ENCODE data around the gene EHMT2.
"Not testable (repeated sequence)": the region's sequence is repeated elsewhere in the genome, so short reads cannot be mapped to it uniquely, and the experiment has no call there.

Gene EHMT2

DNA sequence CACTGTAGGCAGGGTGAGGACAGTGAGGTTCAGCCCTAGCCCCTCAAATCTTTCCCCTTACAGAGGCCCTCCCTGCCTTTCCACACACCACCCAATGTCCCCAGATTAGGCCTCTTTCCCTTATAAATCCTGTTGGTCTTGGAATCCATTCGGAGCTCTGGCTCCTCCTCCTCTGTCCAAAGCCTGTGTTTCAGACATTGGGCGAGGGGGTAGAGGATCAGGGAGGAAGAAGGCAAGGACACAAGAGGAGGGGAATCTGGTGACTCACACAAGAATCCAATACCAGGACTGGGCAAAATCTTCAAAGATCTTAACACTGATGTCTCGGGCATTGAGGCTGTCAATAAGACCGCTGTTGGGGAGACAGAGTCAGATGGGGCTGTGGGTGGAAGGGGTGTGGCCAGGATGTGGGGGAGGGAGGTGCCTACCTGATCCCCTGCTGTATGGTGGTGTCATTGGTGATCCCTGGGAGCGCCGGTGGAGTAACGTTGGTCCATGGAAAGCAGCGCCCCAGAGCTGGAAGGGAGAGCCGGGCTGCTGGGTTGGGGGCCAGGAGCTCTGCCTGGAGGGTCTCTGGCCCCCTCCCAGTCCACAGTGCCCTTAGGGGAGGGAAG lies 26.3 kb downstream of the EHMT2 start:
- H3K4me1 ChIP-seq (ENCODE audit: control insufficient read depth, insufficient read depth, low read depth, low read length): peaks cover 17% of the 10 kb centered on the region
- no peak overlapping the region for H2BK120ac ChIP-seq (ENCODE audit: low read depth, low read length)
- WGBS: 59% methylated on average over 8 of the region's 9 CpGs
- H3K4me3 ChIP-seq (ENCODE audit: insufficient read depth in 1 of 2, low read depth in 1 of 2, low read length in 2 of 2): no peak overlapping the region
- no peak overlapping the region for H3K9ac ChIP-seq (ENCODE audit: low read length)
- H3K36me3 ChIP-seq (ENCODE audit: control insufficient read depth in 1 of 2, insufficient read depth in 2 of 2, low read depth in 1 of 2, low read length in 2 of 2): no peaks in the 10 kb centered on the region
- no peaks in the 10 kb centered on the region for H3K79me1 ChIP-seq (replicated peaks; ENCODE audit: low read length, poor library complexity, severe bottlenecking)
- H3K4ac ChIP-seq (ENCODE audit: low read depth in 1 of 2, low read length in 2 of 2): no peak overlapping the region
- no peaks in the 10 kb centered on the region for H3K9me3 ChIP-seq (ENCODE audit: control insufficient read depth, low read length)
- H2BK5ac ChIP-seq (ENCODE audit: low read depth, low read length, poor library complexity, severe bottlenecking): no peak overlapping the region
- peaks cover 0 to 23% of the 10 kb centered on the region in 2 experiments for H3K27me3 ChIP-seq (ENCODE audit: control insufficient read depth in 1 of 2, insufficient read depth in 1 of 2, low read length in 2 of 2)
- DNase-seq: no peak
- H3K27ac ChIP-seq (ENCODE audit: low read length, poor library complexity, severe bottlenecking): no peak overlapping the region
- peak overlapping the region; percentile 35 for H4K91ac ChIP-seq (ENCODE audit: low read length)
- H3K14ac ChIP-seq (ENCODE audit: low read length in 2 of 2): peak overlapping the region in 1 of 2 experiments; percentile 67
- H3K4me2 ChIP-seq (ENCODE audit: low read length, poor library complexity, severe bottlenecking): no peak overlapping the region
- H2AFZ ChIP-seq (ENCODE audit: low read depth, low read length): peak overlapping the region; percentile 66
- H3K23ac ChIP-seq (ENCODE audit: low read length in 2 of 2): no peak overlapping the region
- peak overlapping the region; percentile 56 for H2BK15ac ChIP-seq (ENCODE audit: low read depth, poor library complexity, severe bottlenecking)
- peak overlapping the region in 1 of 2 experiments; percentile 25 for H2BK12ac ChIP-seq (ENCODE audit: low read length in 2 of 2)
- H4K8ac ChIP-seq (ENCODE audit: low read length): peak overlapping the region; percentile 38
- H3K18ac ChIP-seq (ENCODE audit: low read depth in 1 of 2, low read length in 2 of 2): peak overlapping the region in 1 of 2 experiments; percentile 46
- H2AK5ac ChIP-seq (ENCODE audit: low read length, severe bottlenecking): no peak overlapping the region

- Histone ChIP-seq H3K23ac (ENCODE audit: low read length in 2 of 2) (no peak overlapping the region), H4K91ac (ENCODE audit: low read length) (peak overlapping the region; percentile 57), H2AFZ (ENCODE audit: low read depth, low read length) (peak overlapping the region; percentile 66), H2BK15ac (ENCODE audit: low read depth, poor library complexity, severe bottlenecking) (peak overlapping the region; percentile 38), H3K4me2 (ENCODE audit: low read length, poor library complexity, severe bottlenecking) (no peak overlapping the region), H3K27me3 (ENCODE audit: control insufficient read depth in 1 of 2, insufficient read depth in 1 of 2, low read length in 2 of 2) (peaks cover 0 to 23% of the 10 kb centered on the region in 2 experiments), H3K27ac (ENCODE audit: low read length, poor library complexity, severe bottlenecking) (no peak overlapping the region), H3K18ac (ENCODE audit: low read depth in 1 of 2, low read length in 2 of 2) (peak overlapping the region in 1 of 2 experiments; percentile 46), H3K4ac (ENCODE audit: low read depth in 1 of 2, low read length in 2 of 2) (no peak overlapping the region), H3K4me1 (ENCODE audit: control insufficient read depth, insufficient read depth, low read depth, low read length) (peaks cover 17% of the 10 kb centered on the region), H2AK5ac (ENCODE audit: low read length, severe bottlenecking) (no peak overlapping the region), H3K36me3 (ENCODE audit: control insufficient read depth in 1 of 2, insufficient read depth in 2 of 2, low read depth in 1 of 2, low read length in 2 of 2) (no peaks in the 10 kb centered on the region), H3K9ac (ENCODE audit: low read length) (no peak overlapping the region), H3K9me3 (ENCODE audit: control insufficient read depth, low read length) (no peaks in the 10 kb centered on the region), H3K79me1 (replicated peaks; ENCODE audit: low read length, poor library complexity, severe bottlenecking) (no peaks in the 10 kb centered on the region), H2BK5ac (ENCODE audit: low read depth, low read length, poor library complexity, severe bottlenecking) (no peak overlapping the region), H3K14ac (ENCODE audit: low read length in 2 of 2) (peak overlapping the region in 1 of 2 experiments; percentile 67), H4K8ac (ENCODE audit: low read length) (peak overlapping the region; percentile 47), H2BK120ac (ENCODE audit: low read depth, low read length) (no peak overlapping the region), H3K4me3 (ENCODE audit: insufficient read depth in 1 of 2, low read depth in 1 of 2, low read length in 2 of 2) (no peak overlapping the region), H2BK12ac (ENCODE audit: low read length in 2 of 2) (peak overlapping the region; percentile 25 to 59)
- DNase-seq: no peak
- 93% methylated on average over 16 of the region's 16 CpGs for WGBS
These were observed 27.0 kb downstream of the EHMT2 start for GRCh38 chr6:31870385-31870921.

DNA sequence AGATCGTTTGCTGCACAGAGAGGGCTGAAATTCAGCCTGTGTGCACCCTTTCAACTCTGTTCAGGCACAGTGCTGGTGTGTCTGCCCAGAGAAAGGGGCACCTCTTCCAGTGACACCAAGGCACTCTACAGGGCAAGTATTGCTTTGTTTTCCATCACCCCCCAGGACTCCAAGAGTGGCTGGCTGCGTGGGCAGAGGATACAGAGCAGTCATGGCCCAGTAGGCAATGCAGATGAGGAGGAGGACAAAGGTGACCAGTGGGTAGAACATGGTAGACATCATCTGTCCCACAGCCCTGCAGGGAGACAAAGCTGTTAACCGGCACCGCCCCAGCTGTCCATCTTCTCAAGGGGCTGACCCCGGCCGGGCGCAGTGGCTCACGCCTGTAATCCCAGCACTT lies 28.2 kb downstream of the EHMT2 start:
- Histone ChIP-seq H3K14ac (ENCODE audit: low read length in 2 of 2) (no peak overlapping the region), H2AK5ac (ENCODE audit: low read length, severe bottlenecking) (no peak overlapping the region), H4K91ac (ENCODE audit: low read length) (no peak overlapping the region), H3K18ac (ENCODE audit: low read depth in 1 of 2, low read length in 2 of 2) (no peak overlapping the region), H2BK12ac (ENCODE audit: low read length in 2 of 2) (peak overlapping the region in 1 of 2 experiments; percentile 40), H2BK15ac (ENCODE audit: low read depth, poor library complexity, severe bottlenecking) (no peak overlapping the region), H3K9me3 (ENCODE audit: control insufficient read depth, low read length) (no peaks in the 10 kb centered on the region), H3K23ac (ENCODE audit: low read length in 2 of 2) (peak overlapping the region in 1 of 2 experiments; percentile 80), H2BK5ac (ENCODE audit: low read depth, low read length, poor library complexity, severe bottlenecking) (no peak overlapping the region), H2BK120ac (ENCODE audit: low read depth, low read length) (no peak overlapping the region), H2AFZ (ENCODE audit: low read depth, low read length) (no peak overlapping the region), H3K4ac (ENCODE audit: low read depth in 1 of 2, low read length in 2 of 2) (no peak overlapping the region), H3K27ac (ENCODE audit: low read length, poor library complexity, severe bottlenecking) (no peak overlapping the region), H3K27me3 (ENCODE audit: control insufficient read depth in 1 of 2, insufficient read depth in 1 of 2, low read length in 2 of 2) (peaks cover 0 to 23% of the 10 kb centered on the region in 2 experiments), H3K4me1 (ENCODE audit: control insufficient read depth, insufficient read depth, low read depth, low read length) (peaks cover 17% of the 10 kb centered on the region), H3K4me3 (ENCODE audit: insufficient read depth in 1 of 2, low read depth in 1 of 2, low read length in 2 of 2) (no peak overlapping the region), H3K79me1 (replicated peaks; ENCODE audit: low read length, poor library complexity, severe bottlenecking) (no peaks in the 10 kb centered on the region), H4K8ac (ENCODE audit: low read length) (no peak overlapping the region), H3K9ac (ENCODE audit: low read length) (no peak overlapping the region), H3K36me3 (ENCODE audit: control insufficient read depth in 1 of 2, insufficient read depth in 2 of 2, low read depth in 1 of 2, low read length in 2 of 2) (no peaks in the 10 kb centered on the region), H3K4me2 (ENCODE audit: low read length, poor library complexity, severe bottlenecking) (no peak overlapping the region)
- WGBS: 85% methylated on average over 7 of the region's 8 CpGs
- no peak for DNase-seq

DNA sequence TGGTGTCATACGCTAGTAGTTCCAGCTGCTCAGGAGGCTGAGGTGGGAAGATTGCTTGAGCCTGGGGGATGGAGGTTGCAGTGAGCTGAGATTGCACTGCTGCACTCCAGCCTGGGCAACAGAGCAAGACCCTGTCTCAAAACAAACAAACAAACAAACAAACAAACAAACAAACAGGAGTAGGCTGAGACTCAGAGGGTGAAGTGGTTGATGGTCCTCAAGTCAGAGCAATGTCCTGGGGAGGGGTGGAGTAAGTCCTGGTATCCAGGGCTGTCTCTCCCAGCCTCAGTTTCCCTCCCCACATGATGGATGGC lies 28.9 kb downstream of the EHMT2 start:
- H3K23ac ChIP-seq (ENCODE audit: low read length in 2 of 2); DNase-seq; H3K79me1 ChIP-seq (replicated peaks; ENCODE audit: low read length, poor library complexity, severe bottlenecking); H3K27ac ChIP-seq (ENCODE audit: low read length, poor library complexity, severe bottlenecking); H3K9ac ChIP-seq (ENCODE audit: low read length); H2BK12ac ChIP-seq (ENCODE audit: low read length in 2 of 2); H4K91ac ChIP-seq (ENCODE audit: low read length); H3K14ac ChIP-seq (ENCODE audit: low read length in 2 of 2); H2AK5ac ChIP-seq (ENCODE audit: low read length, severe bottlenecking); H3K4ac ChIP-seq (ENCODE audit: low read depth in 1 of 2, low read length in 2 of 2); H3K18ac ChIP-seq (ENCODE audit: low read depth in 1 of 2, low read length in 2 of 2); H3K4me2 ChIP-seq (ENCODE audit: low read length, poor library complexity, severe bottlenecking); H3K36me3 ChIP-seq (ENCODE audit: control insufficient read depth in 1 of 2, insufficient read depth in 2 of 2, low read depth in 1 of 2, low read length in 2 of 2); H2BK15ac ChIP-seq (ENCODE audit: low read depth, poor library complexity, severe bottlenecking); H3K4me3 ChIP-seq (ENCODE audit: insufficient read depth in 1 of 2, low read depth in 1 of 2, low read length in 2 of 2); H4K8ac ChIP-seq (ENCODE audit: low read length); H2BK120ac ChIP-seq (ENCODE audit: low read depth, low read length); H2AFZ ChIP-seq (ENCODE audit: low read depth, low read length); H3K9me3 ChIP-seq (ENCODE audit: control insufficient read depth, low read length); H2BK5ac ChIP-seq (ENCODE audit: low read depth, low read length, poor library complexity, severe bottlenecking): not testable (repeated sequence)
- 100% methylated on average over 1 of the region's 1 CpG for WGBS
- Histone ChIP-seq H3K27me3 (ENCODE audit: control insufficient read depth in 1 of 2, insufficient read depth in 1 of 2, low read length in 2 of 2) (peaks cover 0 to 23% of the 10 kb centered on the region in 2 experiments), H3K4me1 (ENCODE audit: control insufficient read depth, insufficient read depth, low read depth, low read length) (peaks cover 17% of the 10 kb centered on the region)

Measured in mesenchymal stem cell (in vitro differentiated cells and primary cell).